Mammary epithelial cell (primary cell): ENCODE results near the gene FIBCD1.

Source experiments
- EZH2 ChIP-seq: IDR thresholded peaks from 2 replicates; pipeline ENCODE4 v1.6.1; 2012; ENCODE audit warnings: low read length, inconsistent platforms, borderline replicate concordance
- TF ChIP-seq, protein P1 (sequence below), 2 donors: IDR thresholded peaks in 1 of 2; conservative IDR thresholded peaks in 1 of 2; 2 replicates each; pipeline ENCODE4 v1.5.1; 2011 to 2012; ENCODE audit warnings: inconsistent platforms in 2 of 2, low read length in 2 of 2, mild to moderate bottlenecking in 2 of 2, control low read depth in 1 of 2, low read depth in 1 of 2; ENCODE audit not compliant: insufficient read depth in 1 of 2; ENCODE audit errors: extremely low read depth in 1 of 2

DNA sequence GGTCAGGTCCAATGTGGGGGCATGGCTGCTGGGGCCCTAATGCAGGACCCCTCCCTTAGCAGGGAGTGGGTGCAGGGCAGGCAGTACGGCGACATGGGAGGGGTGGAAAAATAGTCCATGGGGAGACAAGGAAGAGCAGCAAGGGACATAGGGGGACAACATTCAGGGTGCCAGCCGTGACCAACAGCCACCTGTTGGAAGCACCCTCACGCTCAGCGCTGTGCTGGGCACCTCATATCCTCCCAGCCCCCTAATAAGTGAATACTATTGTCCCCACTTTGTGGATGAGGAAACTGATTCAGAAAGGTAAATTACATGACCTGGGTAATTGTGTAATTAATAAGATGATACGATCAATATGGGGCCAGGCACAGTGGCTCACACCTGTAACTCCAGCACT lies 3.0 kb upstream of the FIBCD1 start:
- TF ChIP-seq, protein P1, sequence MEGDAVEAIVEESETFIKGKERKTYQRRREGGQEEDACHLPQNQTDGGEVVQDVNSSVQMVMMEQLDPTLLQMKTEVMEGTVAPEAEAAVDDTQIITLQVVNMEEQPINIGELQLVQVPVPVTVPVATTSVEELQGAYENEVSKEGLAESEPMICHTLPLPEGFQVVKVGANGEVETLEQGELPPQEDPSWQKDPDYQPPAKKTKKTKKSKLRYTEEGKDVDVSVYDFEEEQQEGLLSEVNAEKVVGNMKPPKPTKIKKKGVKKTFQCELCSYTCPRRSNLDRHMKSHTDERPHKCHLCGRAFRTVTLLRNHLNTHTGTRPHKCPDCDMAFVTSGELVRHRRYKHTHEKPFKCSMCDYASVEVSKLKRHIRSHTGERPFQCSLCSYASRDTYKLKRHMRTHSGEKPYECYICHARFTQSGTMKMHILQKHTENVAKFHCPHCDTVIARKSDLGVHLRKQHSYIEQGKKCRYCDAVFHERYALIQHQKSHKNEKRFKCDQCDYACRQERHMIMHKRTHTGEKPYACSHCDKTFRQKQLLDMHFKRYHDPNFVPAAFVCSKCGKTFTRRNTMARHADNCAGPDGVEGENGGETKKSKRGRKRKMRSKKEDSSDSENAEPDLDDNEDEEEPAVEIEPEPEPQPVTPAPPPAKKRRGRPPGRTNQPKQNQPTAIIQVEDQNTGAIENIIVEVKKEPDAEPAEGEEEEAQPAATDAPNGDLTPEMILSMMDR (conservative IDR thresholded peaks at IDR 0.05 in 1 of 2, IDR thresholded peaks at IDR 0.05 in 1 of 2; ENCODE audit: extremely low read depth in 1 of 2, insufficient read depth in 1 of 2, low read depth in 1 of 2, low read length in 2 of 2): no peak
- no peak for TF ChIP-seq EZH2
